Bronchial epithelial cell (primary cell): ENCODE measurements around the gene SLC1A1. TPM values are rescaled to one million over a fixed set of nuclear protein-coding genes. Genes with fewer than 3 reads are reported as not detected.
A peak's percentile ranks its signal among the peaks of the same experiment; 100 is the strongest.
"Not testable (repeated sequence)": the region's sequence is repeated elsewhere in the genome, so short reads cannot be mapped to it uniquely, and the experiment has no call there.

Source experiments
- DNase-seq: peaks from one replicate; pipeline ENCODE4 v3.0.0-alpha.2; 2010; ENCODE audit warnings: low read depth
- FAIRE-seq: peaks from 2 replicates; lab custom pipeline; 2011; peaks lifted over from hg19 to GRCh38; lab: Jason Lieb, UNC
- H3K27me3 ChIP-seq: 2 replicates; pipeline ENCODE4 v1.5.1; 2011; ENCODE audit warnings: low read length; ENCODE audit not compliant: control insufficient read depth, insufficient read depth
- H3K36me3 ChIP-seq: 2 replicates; pipeline ENCODE4 v1.5.1; 2011; ENCODE audit warnings: low read length; ENCODE audit not compliant: control insufficient read depth, insufficient read depth
- H3K4me3 ChIP-seq: 2 replicates; pipeline ENCODE4 v1.5.1; 2011; ENCODE audit warnings: mild to moderate bottlenecking, low read depth, low read length, control low read depth
- total RNA-seq: library from RNA; depleted of rRNA; stranded (reverse); fragments of >200 nt; gene quantifications from 2 replicates; pipeline ENCODE4 v1.2.1, GENCODE V29; 2014
- TF ChIP-seq, protein P1 (sequence below): IDR thresholded peaks from 2 replicates; pipeline ENCODE4 v1.5.1; 2011; ENCODE audit warnings: mild to moderate bottlenecking, moderate library complexity, low read length, control low read depth, inconsistent platforms; ENCODE audit not compliant: insufficient read depth, severe bottlenecking

The SLC1A1 gene
- total RNA-seq, 1 donor from 2014 or later: 1.1 TPM

DNA sequence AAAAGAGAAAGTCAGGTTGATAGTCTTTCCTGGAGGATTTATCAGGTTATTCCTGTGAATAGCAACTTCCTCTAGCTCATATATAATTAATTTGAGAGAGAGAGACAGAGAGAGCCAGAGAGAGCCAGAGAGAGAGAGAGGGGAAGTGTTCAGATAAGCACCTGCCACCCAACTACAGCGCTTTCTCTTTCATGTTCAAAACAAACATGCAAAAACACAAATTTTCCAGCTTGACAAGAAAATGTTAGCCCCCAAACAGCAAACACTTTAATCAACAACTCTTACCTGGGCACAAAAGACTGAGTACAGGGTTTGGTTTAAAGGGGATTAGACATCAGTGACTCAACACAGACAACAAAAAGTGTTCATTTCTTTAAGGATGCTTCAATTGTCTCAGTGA lies 110.1 kb downstream of the SLC1A1 start:
- no peak overlapping the region for H3K4me3 ChIP-seq
- TF ChIP-seq, protein P1, sequence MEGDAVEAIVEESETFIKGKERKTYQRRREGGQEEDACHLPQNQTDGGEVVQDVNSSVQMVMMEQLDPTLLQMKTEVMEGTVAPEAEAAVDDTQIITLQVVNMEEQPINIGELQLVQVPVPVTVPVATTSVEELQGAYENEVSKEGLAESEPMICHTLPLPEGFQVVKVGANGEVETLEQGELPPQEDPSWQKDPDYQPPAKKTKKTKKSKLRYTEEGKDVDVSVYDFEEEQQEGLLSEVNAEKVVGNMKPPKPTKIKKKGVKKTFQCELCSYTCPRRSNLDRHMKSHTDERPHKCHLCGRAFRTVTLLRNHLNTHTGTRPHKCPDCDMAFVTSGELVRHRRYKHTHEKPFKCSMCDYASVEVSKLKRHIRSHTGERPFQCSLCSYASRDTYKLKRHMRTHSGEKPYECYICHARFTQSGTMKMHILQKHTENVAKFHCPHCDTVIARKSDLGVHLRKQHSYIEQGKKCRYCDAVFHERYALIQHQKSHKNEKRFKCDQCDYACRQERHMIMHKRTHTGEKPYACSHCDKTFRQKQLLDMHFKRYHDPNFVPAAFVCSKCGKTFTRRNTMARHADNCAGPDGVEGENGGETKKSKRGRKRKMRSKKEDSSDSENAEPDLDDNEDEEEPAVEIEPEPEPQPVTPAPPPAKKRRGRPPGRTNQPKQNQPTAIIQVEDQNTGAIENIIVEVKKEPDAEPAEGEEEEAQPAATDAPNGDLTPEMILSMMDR: no peak

DNA sequence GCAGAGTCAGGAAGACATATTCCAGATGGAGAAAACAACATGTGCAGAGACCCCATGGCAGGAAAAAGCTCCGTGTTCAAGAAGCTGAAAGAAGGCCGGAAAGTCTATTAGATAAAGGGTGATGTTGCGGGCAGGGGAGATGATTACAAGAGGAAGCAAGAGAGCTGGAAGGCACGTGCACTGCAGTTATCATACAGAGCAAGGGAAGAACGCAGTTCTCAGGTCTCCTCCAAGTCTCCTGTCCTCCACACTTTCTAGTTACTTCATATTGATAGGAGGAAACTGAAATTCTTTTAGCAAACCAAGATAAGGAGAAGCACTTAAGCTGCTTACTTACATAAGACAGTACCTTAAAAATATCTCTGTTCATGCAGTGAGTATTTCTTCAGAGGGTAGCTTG lies 113.6 kb downstream of the SLC1A1 start:
- no peak overlapping the region for H3K4me3 ChIP-seq
- FAIRE-seq: no peak
- H3K27me3 ChIP-seq: no peaks in the 10 kb centered on the region
- TF ChIP-seq, protein P1: no peak
- no peaks in the 10 kb centered on the region for H3K36me3 ChIP-seq
- DNase-seq: no peak

More for the DNA sequence above, 110.1 kb downstream of the SLC1A1 start:
- DNase-seq: no peak
- FAIRE-seq: no peak
- H3K36me3 ChIP-seq: no peaks in the 10 kb centered on the region
- H3K27me3 ChIP-seq: no peaks in the 10 kb centered on the region

DNA sequence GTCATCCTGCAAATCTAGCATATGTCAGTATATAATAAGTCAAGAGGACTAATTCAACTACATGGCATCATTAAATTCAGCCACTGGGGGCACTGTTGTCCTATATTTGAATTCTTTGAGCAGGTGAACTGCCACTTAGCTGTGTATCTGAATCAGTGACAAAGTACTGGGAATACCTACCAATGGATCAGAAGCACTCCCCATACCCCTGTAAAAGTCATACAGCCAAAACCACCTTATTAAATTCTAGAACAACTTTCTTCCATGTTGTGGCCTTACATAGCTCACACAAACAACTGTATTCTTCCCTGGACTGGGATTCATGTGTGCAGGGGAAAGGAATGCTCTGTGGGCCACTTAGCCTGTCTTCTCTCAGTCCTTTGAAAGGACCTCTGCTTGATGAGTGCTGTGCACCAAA lies 114.4 kb downstream of the SLC1A1 start:
- TF ChIP-seq, protein P1: peak; percentile 52
- DNase-seq: peak; percentile 74
- no peaks in the 10 kb centered on the region for H3K27me3 ChIP-seq
- no peaks in the 10 kb centered on the region for H3K36me3 ChIP-seq
- FAIRE-seq: peak; percentile 86
- no peak overlapping the region for H3K4me3 ChIP-seq

DNA sequence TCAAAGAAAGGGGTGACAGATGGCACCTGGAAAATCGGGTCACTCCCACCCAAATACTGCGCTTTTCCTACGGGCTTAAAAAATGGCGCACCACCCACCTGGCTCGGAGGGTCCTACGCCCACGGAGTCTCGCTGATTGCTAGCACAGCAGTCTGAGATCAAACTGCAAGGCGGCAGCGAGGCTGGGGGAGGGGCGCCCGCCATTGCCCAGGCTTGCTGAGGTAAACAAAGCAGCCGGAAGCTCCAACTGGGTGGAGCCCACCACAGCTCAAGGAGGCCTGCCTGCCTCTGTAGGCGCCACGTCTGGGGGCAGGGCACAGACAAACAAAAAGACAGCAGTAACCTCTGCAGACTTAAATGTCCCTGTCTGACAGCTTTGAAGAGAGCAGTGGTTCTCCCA lies 115.8 kb downstream of the SLC1A1 start:
- not testable (repeated sequence) for H3K36me3 ChIP-seq, H3K4me3 ChIP-seq, H3K27me3 ChIP-seq, FAIRE-seq, DNase-seq

DNA sequence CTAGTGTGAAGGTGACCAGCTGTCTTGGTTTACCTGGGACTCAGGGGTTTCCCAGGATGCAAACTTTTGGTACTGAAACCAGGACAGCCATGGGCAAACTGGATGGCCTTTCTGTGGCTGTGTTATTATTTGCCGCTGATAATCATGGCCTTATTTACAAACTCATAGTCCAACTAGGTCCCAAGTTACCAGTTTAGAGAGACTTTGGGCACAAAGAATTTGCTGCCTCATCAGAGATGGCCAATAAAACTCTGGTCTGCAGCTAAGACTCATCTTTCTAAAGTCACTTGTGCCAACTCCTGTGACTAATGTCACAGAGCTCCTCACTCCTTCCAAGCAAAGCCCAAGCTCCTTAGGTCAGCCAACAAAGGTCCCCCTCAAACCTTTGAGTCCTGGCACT lies 124.4 kb downstream of the SLC1A1 start:
- TF ChIP-seq, protein P1: no peak
- FAIRE-seq: no peak
- no peak for DNase-seq

DNA sequence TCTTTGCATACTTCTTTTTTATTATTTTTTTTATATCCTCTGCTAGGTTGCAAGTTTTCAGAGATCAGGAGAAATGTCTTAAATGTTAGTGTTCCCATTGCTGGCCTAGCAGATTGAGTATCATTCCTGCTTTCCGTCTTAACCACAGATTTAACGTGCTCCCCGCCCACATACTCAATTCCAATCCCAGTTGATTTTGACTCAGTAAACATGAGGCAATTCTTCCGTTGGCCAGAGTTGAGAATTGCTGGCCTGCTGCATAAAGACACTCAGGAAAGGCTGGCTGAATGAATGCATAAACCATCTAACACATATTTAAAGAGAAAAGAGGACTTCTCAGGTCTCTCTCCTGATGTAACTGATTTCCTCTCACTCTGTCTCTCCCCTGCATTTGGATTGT lies 125.0 kb downstream of the SLC1A1 start:
- DNase-seq (peak; percentile 57), FAIRE-seq (no peak)
- H3K36me3 ChIP-seq: no peaks in the 10 kb centered on the region
- TF ChIP-seq, protein P1: no peak
- H3K4me3 ChIP-seq: no peak overlapping the region
- H3K27me3 ChIP-seq: no peaks in the 10 kb centered on the region

More for the DNA sequence above, 124.4 kb downstream of the SLC1A1 start:
- Histone ChIP-seq H3K36me3 (no peaks in the 10 kb centered on the region), H3K4me3 (no peak overlapping the region), H3K27me3 (no peaks in the 10 kb centered on the region)
